ENCODE measurements around the gene SH3BP5. TPM values are rescaled to one million over a fixed set of nuclear protein-coding genes. Genes with fewer than 3 reads are reported as not detected.

Gene SH3BP5
- total RNA-seq, 1 donor from 2014 or later = 110 TPM

GRCh38 chr3:15326673-15327072, 5.7 kb downstream of the SH3BP5 start:
- intact Hi-C loops (cut with DNase I) = no loop called here
- TF ChIP-seq CTCF (IDR thresholded peaks at IDR 0.05) = no peak
- DNase-seq (no peak), ATAC-seq (no peak)
- Histone ChIP-seq H3K27me3 (no peaks in the 10 kb centered on the region), H3K27ac (no peak overlapping the region), H3K36me3 (peaks cover 11% of the 10 kb centered on the region), H3K4me3 (no peak overlapping the region), H3K4me1 (peaks cover 46% of the 10 kb centered on the region), H3K9me3 (no peaks in the 10 kb centered on the region)

GRCh38 chr3:15326037-15326436, 6.3 kb downstream of the SH3BP5 start:
- H3K36me3 ChIP-seq = peaks cover 11% of the 10 kb centered on the region
- H3K27ac ChIP-seq = no peak overlapping the region
- ATAC-seq = no peak
- H3K4me3 ChIP-seq = no peak overlapping the region
- intact Hi-C loops (cut with DNase I) = no loop called here
- no peaks in the 10 kb centered on the region for H3K27me3 ChIP-seq
- DNase-seq = no peak
- peaks cover 43% of the 10 kb centered on the region for H3K4me1 ChIP-seq
- no peak for TF ChIP-seq CTCF (IDR thresholded peaks at IDR 0.05)
- no peaks in the 10 kb centered on the region for H3K9me3 ChIP-seq

GRCh38 chr3:15325228-15325627, 7.2 kb downstream of the SH3BP5 start:
- Histone ChIP-seq H3K27ac (no peak overlapping the region), H3K27me3 (no peaks in the 10 kb centered on the region), H3K36me3 (peaks cover 11% of the 10 kb centered on the region), H3K4me1 (peaks cover 48% of the 10 kb centered on the region), H3K9me3 (no peaks in the 10 kb centered on the region), H3K4me3 (no peak overlapping the region)
- no peak for DNase-seq
- intact Hi-C loops (cut with DNase I) = no loop called here
- no peak for TF ChIP-seq CTCF (IDR thresholded peaks at IDR 0.05)
- ATAC-seq = no peak

GRCh38 chr3:15324379-15324808, 8.0 kb downstream of the SH3BP5 start:
- Histone ChIP-seq H3K27ac (no peak overlapping the region), H3K27me3 (no peaks in the 10 kb centered on the region), H3K36me3 (peaks cover 11% of the 10 kb centered on the region), H3K9me3 (no peaks in the 10 kb centered on the region), H3K4me3 (no peak overlapping the region), H3K4me1 (peaks cover 56% of the 10 kb centered on the region)
- no peak for DNase-seq
- peak; percentile 28 for ATAC-seq
- intact Hi-C loops (cut with DNase I) = no loop called here
- TF ChIP-seq CTCF (IDR thresholded peaks at IDR 0.05) = no peak

- Histone ChIP-seq H3K36me3 (peaks cover 11% of the 10 kb centered on the region), H3K27me3 (no peaks in the 10 kb centered on the region), H3K27ac (no peak overlapping the region), H3K4me3 (no peak overlapping the region), H3K4me1 (peaks cover 62% of the 10 kb centered on the region), H3K9me3 (no peaks in the 10 kb centered on the region)
- DNase-seq = no peak
- intact Hi-C loops (cut with DNase I) = no loop called here
- ATAC-seq = no peak
- no peak for TF ChIP-seq CTCF (IDR thresholded peaks at IDR 0.05)
Measured at GRCh38 chr3:15323063-15323462, 9.3 kb downstream of the SH3BP5 start.

GRCh38 chr3:15321349-15321748, 11.0 kb downstream of the SH3BP5 start:
- H3K9me3 ChIP-seq = no peaks in the 10 kb centered on the region
- DNase-seq (no peak), ATAC-seq (no peak)
- intact Hi-C loops (cut with DNase I) = no loop called here
- peak overlapping the region; percentile 55 for H3K27ac ChIP-seq
- H3K27me3 ChIP-seq = no peaks in the 10 kb centered on the region
- peaks cover 75% of the 10 kb centered on the region for H3K4me1 ChIP-seq
- peaks cover 7% of the 10 kb centered on the region for H3K36me3 ChIP-seq
- H3K4me3 ChIP-seq = no peak overlapping the region
- no peak for TF ChIP-seq CTCF (IDR thresholded peaks at IDR 0.05)

Measured in upper lobe of right lung (tissue), 1 donor.